ENCODE results near the gene SPDEF. TPM values are rescaled to one million over a fixed set of nuclear protein-coding genes. Genes with fewer than 3 reads are reported as not detected.

SPDEF gene
- total RNA-seq, 1 donor from 2014 or later, result not detected

- DNase-seq (ENCODE audit: low read depth), result no peak
Measured at GRCh38 chr6:34544776-34545471, 11.2 kb downstream of the SPDEF start.

- DNase-seq (ENCODE audit: low read depth), result no peak
Measured at GRCh38 chr6:34544052-34544604, 12.0 kb downstream of the SPDEF start.

GRCh38 chr6:34543421-34543820, 12.7 kb downstream of the SPDEF start:
- DNase-seq (ENCODE audit: low read depth), result peak; percentile 48

DNA sequence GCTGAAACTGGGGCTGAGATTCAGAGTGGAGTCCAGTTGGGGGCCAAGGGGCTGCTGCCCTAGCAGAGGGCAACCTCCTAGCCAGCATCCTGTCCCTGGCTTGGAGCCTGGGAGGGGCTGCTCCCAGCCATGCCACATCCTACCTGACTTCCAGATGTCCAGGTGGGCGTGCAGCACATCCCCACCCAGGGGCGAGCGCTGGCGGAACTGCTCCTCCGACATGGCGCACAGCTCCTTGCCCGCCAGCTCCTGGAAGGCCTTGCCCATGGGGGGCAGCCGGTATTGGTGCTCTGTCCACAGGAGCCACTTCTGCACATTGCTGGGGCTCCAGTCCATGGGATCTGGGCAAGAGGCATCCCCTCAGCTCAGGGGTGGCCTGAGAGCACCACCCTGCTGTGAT, 15.3 kb downstream of the SPDEF start:
- no peak for DNase-seq (ENCODE audit: low read depth)

DNA sequence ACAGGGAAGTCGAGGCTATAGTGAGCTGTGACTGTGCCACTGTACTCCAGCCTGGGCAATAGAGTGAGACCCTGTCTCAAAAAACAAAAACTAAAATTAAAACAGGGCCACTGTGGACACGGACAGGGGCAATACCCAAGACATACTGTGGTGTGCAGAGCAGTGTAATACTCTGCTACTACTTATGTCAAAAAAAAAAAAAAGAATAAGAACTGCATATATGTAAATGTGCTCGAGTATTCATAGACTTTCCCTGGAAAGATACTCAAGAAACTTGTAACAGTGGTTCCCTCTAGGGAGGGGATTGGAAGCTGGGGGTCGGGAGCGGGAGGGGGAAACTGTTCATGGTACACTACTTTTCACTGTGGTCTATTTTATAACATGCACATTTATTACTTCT, 15.9 kb downstream of the SPDEF start:
- DNase-seq (ENCODE audit: low read depth), result no peak

DNA sequence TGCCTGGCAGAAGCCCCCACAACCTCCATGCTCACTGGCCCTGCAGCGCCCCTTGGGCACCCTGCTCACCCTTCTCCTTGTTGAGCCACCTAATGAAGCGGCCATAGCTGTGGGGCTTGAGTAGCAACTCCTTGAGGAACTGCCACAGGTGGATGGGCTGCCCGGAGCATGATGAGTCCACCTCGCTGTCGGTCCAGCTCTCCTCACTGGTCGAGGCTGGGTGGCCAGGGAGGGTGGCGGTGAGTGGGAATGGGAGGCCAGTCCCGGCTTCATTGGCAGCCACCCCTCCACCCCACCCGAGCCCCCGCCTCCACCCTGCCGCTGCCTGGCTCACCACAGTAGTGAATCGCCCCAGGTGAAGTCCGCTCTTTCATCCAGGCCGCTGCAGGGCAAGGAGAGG, 16.9 kb downstream of the SPDEF start:
- DNase-seq (ENCODE audit: low read depth), result no peak

DNA sequence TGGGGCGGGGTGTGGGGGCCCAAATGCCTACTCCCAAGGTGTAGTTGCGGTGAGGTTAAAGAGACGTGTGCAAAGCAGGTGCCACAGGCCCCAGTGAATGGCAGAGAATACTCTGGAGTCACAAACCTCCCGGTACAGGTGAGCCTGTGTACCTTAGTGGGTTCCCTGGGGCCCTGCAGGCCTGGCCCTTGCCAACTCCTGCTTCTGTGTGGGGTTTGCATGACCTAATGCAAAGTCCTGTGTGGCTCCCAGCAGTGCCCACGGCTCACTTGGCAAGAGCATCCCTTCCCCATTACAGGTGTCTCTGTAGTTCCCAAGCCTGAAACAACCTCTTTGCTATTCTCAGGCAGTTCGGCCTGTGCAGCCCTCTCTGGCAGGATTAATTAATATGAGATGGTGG, 17.5 kb downstream of the SPDEF start:
- DNase-seq (ENCODE audit: low read depth), result no peak

DNA sequence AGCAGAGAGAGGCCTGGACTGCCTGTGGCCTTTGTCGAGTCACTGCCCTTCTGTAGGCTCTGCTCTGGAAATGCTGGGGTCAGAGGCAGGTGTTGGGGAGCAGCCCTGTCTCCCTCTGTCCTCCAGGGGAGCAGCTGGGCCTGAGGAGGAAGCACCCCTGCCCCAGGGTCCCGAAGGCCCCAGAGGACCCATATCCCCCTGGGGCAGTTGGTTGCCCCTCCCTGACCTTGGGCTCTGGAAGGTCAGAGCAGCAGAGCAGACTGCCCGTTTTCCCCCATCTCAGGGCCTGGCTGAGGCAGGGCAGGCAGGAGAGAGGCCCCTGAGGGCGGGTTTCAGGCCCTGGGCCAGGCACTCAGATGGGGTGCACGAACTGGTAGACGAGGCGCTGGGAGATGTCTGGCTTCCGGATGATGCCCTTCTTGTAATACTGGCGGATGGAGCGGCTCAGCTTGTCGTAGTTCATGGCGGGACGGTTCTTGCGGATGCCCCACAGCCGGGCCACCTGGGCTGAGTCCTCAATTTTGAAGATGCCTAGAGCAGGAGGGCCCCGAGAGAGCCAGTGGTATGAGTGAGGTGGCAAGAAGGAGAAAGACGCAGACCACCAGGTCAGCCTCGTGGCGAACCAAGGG, 18.1 kb downstream of the SPDEF start:
- DNase-seq (ENCODE audit: low read depth), result no peak

GRCh38 chr6:34536959-34537848, 18.9 kb downstream of the SPDEF start:
- DNase-seq (ENCODE audit: low read depth), result no peak

DNA sequence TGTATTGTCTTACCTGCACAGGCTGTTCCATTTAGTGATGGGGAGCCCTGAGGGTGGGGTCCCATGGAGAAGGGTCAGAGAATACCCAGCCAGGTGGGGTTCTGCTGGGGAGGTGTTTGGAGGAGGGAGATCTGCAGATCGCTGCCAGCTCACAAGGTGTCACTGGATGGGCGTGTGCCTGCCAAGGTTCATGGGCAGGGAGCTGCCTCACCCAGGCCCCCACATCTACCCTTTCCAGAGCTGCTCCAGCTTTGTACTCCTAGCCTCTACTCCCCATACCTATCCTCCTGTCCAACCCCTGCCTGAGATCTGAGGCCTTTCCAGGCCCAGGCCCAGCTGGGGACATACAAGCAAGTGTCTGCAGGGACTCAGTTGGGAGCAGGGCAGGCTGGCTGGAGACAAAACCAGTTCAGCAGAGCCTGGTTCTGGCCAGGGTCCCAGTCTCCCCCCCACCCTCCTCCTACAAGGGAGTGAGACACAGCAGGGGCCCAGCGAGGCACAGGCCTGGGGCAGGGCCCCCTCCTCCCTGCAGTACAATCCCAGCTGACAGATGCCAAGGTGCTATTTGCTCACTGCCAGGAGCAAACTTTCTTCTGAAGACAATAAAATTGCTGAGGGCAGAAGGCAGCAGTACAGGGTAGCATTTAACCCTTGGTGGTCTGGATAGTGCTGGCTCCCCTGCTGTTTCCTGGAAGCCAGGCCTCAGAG, 19.7 kb downstream of the SPDEF start:
- no peak for DNase-seq (ENCODE audit: low read depth)

- DNase-seq (ENCODE audit: low read depth), result no peak
Measured at GRCh38 chr6:34535646-34536045, 20.5 kb downstream of the SPDEF start.

- DNase-seq (ENCODE audit: low read depth), result no peak
Measured at GRCh38 chr6:34535199-34535598, 20.9 kb downstream of the SPDEF start.

DNA sequence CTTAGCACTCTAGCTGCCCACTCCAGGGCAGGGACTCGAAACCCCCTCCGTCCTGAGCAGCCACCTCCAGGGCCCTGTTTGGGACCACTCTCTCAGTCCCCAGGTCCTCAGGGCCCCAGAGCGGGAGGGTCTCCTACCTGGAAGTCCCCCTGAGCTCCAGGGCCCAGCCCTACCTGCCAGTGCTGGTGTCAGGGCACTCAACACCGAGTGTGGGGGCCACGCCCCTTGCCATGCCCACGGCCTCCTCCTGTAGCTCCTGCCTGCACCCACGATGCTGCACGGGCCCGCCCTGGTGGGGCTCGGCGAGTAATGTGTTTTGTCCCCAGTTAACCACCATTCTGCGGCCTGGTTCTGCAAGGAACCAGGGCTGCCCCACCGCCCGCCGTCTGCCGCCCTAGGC, 21.5 kb downstream of the SPDEF start:
- no peak for DNase-seq (ENCODE audit: low read depth)

GRCh38 chr6:34534146-34534545, 22.0 kb downstream of the SPDEF start:
- DNase-seq (ENCODE audit: low read depth), result no peak

DNA sequence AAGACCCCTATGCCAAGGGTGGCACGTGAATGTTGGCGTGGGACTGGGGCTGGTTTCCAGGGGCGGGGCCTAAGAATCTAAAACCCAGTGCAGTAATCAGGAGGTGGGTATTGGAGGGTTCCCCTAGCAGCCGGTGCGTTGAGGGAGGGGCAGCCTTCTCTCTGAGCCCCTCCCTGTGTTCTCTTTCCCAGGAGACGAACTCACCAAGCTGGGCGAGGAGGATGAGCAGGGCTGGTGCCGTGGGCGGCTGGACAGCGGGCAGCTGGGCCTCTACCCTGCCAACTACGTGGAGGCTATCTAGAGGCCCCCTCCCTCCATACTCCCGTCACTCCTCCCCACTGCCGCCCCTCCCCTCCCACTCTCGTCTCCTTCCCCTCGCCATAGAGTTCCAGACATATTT, 23.9 kb downstream of the SPDEF start:
- no peak for DNase-seq (ENCODE audit: low read depth)

- DNase-seq (ENCODE audit: low read depth), result peak; percentile 68
Measured at GRCh38 chr6:34531580-34532201, 24.4 kb downstream of the SPDEF start.

DNA sequence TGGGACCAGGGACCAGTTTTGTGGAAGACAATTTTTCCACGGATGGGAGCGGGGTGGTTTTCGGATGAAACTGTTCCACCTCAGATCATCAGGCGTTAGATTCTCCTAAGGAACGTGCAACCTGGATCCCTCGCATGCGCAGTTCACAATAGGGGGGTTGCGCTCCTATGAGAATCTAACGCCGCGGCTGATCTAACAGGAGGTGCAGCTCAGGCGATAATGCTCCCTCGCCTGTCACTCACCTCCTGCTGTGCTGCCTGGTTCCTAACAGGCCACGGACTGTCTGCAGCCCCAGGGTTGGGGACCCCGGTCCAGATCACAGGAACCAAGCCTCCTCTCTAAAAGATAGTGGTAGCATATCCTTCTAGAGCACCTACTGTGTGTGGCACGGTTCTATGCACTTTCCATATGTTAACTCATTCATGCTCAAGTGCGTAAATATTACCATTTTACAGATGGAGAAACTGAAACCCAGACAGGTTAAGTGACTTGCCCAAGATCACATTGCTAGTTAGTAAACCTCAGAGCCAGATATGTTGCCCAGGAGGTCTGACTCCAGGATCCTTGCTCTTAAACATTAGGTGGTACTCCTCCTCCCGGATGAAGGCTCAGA, 25.3 kb downstream of the SPDEF start:
- no peak for DNase-seq (ENCODE audit: low read depth)

DNA sequence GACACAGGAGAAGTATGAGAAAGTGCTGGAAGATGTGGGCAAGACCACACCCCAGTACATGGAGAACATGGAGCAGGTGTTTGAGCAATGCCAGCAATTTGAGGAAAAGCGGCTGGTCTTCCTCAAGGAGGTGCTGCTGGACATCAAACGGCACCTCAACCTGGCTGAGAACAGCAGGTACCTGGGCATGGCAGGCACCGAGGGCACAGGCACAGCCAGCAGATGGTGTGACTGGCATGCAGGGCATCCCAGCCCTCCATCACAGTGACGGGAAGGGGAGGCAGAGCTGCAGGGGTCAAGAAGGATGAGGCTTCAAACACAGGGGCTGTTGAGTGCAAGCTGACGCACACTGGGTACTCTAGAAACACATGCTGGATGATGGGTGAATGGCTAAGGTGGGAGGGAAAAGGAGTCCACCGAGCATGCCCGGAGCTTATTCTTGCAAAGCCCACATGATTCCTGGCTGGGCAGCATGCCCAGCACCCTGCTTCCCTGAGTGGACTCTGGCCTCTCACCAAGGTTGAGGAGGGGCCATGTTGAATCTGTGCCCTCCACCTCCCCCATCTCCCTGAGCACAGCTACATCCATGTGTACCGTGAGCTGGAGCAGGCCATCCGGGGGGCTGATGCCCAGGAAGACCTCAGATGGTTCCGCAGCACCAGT, 26.3 kb downstream of the SPDEF start:
- DNase-seq (ENCODE audit: low read depth), result peak; percentile 74

DNA sequence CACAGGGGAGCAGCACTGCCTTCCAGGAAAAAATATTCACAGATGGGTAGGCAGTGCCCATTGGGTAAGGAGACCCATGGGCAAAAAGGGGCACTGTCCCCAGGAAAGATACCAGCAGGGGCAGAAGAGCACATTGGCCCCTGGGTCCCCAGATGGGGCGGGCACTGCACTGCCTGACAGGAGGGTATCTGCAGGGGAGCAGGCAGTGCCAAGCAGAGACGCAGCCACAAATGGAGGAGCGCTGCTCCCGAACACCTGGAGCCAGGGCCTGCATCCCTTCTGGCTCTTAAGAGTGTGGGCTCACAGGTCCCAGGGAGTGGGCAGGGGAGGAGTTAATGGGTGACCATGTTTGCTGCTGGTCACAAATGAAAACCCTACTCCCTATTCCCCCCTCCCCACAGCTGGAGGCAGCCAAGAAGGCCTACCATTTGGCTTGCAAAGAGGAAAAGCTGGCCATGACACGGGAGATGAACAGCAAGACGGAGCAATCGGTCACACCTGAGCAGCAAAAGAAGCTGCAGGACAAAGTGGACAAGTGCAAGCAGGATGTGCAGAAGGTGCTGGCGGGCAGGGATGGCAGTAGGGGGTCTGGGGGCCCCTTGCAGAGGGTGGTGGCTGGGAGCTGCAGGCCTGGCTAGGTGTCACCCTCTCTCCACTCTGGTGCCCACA, 27.0 kb downstream of the SPDEF start:
- no peak for DNase-seq (ENCODE audit: low read depth)
